Glomerular visceral epithelial cell (primary cell): ENCODE data around the gene RPS21.

ENCODE experiments used
- DNase-seq: peaks from one replicate; pipeline ENCODE4 v3.0.0-alpha.2; 2016; ENCODE audit errors: extremely low spot score

RPS21 gene

GRCh38 chr20:62386383-62387218, at the start of gene RPS21:
RPS21 (plus strand) TSS chr20:62387103; CDS start chr20:62387339, 236 bp downstream.
- DNase-seq = peak; percentile 92

- DNase-seq = no peak
These were observed 49.2 kb upstream of the RPS21 start for GRCh38 chr20:62337558-62338293.

DNA sequence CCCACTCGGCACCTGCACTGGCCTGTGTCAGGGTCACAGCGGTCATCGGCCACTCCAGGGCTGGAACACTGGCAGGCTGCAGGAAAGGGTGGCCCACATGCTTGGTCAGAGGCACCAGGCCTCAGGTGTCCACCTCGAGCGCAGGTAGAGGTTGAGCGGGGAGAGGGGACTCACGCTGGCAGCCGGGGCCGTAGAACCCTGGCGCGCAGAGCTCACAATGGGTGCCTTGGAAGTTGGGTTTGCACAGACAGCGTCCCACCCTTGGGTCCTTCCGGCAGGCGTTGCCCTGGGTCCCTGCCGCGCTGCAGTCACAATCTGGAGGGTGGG, 48.6 kb upstream of the RPS21 start:
- DNase-seq = no peak

DNA sequence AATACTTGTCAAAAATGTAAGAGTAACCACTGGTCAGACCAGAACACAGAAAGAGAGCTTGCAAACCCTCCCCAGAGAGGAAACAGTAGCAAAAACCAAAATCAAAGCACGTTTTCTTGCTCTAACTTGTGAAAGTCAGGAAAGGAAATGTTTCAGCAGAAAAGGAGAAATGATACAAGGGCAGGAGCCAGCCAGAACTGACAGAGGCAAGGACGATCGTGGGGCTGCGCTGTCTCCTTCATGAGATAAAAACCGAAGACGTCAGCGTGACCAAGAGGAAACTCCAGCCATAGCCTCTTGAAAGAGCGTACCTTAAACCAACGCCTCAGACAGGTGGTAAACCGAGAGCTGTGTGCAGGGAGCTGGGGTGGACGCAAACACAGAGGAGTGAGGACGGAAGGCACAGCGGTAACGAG, 47.2 kb upstream of the RPS21 start:
- DNase-seq = no peak

DNA sequence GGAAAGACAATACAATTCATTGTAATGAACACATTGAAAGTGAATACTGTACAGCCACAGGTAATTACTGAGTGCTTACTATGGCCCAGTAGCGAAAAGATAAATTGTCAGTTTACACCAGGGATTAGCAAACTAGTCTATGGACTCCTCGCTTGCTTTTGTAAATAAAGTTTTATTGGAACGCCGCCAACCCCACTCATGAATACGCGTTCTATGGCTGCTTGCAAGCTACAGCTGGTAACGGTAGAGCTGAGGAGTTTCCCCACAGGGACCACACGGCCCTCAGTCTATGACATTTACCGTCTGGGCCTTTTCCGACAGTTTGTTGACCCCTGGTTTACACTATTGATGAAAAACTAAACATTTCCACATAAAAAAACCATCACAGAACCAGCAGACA, 44.0 kb upstream of the RPS21 start:
- DNase-seq = no peak

GRCh38 chr20:62344092-62344491, 42.8 kb upstream of the RPS21 start:
- DNase-seq = no peak

GRCh38 chr20:62344782-62345181, 42.1 kb upstream of the RPS21 start:
- DNase-seq = no peak

- no peak for DNase-seq
These were observed 41.1 kb upstream of the RPS21 start for GRCh38 chr20:62345681-62346370.

DNA sequence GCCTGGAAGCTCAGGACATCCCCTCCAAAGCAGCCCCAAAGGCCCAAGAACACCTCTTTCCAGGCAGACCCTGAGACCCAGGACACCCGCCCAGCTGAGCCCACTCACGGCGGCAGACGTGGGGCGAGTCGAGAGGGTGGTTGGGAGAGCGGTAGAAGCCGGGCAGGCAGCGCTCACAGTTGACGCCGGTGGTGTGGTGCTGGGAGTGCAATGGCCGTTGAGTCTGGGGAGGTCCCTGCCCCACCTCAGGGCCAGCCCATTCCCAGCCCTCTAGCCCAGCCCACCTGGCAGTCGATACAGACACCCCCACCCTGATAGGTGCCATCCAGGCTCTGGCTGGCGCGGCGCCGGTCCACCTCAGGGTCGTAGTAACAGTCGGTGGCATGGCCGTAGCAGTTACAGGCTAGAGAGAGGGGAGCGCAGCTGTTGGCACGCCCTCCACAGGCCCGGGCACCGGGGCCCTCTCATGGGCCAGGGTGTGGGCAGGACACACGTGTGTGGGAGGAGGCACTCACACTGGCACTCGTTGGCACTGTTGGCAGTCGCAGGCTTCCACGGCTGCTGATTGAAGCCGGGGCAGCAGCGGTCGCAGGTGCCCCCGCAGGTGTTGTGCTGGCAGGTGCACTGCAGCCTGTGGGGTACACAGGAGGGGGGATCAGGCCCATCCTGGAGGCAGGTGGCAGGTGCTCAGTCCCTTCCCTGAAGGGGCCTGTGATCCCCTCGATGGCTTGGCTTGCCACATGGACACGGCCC, 40.3 kb upstream of the RPS21 start:
- no peak for DNase-seq

- no peak for DNase-seq
These were observed 39.8 kb upstream of the RPS21 start for GRCh38 chr20:62347151-62347404.

DNA sequence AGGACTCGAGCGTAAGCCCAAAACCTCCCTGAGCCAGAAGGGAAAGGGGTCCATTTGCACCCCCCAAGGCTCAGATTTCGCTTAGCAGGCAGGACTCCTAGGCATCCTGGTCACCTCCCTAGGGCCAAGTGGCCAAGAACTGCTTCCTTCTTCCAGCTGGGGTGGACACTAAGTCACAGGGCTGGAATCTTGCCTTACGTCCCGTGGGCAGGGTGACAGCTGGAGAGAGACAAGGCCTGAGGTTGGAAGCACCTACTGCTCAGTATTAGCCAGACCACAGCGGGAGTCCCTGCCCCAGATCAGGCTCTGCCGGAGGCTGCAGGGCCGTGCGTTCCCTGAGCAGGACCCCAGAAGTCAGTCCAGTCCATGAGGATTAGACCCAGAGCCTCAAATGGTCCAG, 39.5 kb upstream of the RPS21 start:
- no peak for DNase-seq

DNA sequence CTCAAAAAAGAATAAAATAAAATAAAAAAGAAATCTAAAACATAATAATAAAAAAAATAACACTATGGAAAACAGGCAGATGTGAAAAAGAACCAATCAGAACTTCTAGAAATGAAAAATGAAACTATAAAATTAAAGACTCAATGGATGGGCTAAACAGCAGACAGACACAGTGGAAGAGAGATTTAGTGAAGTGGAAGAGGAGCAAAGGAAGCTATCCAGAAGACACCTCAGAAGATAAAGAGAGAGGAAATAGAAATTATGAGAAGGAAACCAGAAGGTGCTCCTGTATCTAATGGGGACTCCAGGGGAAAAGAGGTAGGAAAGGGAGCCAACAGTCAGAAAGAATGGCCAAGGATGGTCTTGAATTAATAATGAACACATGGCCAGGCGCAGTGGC, 38.3 kb upstream of the RPS21 start:
- DNase-seq = no peak

GRCh38 chr20:62349556-62350097, 37.3 kb upstream of the RPS21 start:
- DNase-seq = no peak

DNA sequence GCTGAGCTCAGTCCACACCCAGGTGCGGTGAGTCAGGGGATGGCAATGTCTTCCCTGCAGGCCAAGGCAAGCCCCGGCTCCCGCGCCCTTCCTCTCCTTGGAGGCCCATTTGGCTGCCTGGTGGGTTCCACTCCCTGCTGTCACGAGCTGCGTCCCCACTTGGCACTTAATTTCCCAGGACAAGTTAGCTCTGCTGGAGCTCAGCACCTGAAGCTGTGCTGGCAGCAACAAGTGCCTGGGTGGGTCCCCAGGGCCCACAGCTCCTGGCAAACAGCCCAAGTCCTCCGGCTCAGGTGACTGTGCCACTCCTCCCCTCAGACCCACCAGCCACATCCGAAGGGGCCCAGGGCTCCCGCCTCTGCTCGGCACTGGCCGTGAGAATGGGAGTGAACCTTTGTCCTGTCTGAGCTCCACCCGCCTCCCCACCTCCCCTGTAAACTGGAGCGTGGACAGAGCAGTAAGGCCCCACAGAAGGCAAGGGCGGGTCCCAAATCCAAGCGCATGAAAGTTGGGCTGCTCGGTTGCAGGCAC, 36.7 kb upstream of the RPS21 start:
- DNase-seq = peak; percentile 81

GRCh38 chr20:62350629-62351422, 36.1 kb upstream of the RPS21 start:
- DNase-seq = no peak

DNA sequence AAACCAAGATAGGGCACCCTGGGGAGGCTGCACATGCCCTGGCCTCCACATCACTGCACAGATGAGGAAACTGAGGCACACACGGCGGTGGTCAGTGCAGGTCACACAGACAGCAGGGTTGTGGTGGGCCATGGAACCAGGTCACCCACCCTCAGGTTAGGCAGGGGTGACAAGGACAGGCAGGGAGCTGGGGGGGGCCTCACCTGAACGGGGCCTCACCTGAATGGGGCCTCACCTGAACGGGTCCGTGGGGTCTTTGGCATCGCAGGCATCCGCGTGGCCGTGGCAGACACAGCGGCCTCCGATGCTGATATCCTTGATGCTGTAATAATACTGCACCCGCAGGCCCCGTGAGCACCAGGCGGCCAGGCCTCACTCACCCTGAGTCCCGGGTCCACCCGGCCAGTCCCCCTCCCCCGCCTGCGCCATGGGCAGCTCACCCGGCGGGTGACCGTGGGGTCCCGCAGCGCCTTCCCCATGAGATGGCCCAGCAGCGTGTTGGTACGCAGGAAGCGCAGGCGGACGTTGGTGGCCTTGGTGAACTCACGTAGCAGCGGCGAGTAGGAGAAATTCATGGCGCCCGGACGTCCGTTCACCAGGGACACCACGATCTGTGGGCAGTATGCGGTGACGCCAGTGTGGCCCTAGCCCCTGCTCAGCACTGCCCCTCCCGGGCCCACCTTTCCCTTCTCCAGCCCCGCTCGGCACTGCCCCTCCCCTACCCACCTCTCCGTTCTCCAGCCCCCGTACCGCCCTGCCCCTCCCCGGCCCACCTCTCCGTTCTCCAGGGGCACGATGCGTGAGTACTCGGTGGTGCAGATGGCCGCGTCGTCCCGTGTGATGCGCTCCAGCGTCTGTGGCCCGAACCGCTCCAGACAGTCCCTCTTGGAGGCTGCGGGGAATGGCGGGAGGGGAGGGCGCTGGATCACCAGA, 35.2 kb upstream of the RPS21 start:
- no peak for DNase-seq

DNA sequence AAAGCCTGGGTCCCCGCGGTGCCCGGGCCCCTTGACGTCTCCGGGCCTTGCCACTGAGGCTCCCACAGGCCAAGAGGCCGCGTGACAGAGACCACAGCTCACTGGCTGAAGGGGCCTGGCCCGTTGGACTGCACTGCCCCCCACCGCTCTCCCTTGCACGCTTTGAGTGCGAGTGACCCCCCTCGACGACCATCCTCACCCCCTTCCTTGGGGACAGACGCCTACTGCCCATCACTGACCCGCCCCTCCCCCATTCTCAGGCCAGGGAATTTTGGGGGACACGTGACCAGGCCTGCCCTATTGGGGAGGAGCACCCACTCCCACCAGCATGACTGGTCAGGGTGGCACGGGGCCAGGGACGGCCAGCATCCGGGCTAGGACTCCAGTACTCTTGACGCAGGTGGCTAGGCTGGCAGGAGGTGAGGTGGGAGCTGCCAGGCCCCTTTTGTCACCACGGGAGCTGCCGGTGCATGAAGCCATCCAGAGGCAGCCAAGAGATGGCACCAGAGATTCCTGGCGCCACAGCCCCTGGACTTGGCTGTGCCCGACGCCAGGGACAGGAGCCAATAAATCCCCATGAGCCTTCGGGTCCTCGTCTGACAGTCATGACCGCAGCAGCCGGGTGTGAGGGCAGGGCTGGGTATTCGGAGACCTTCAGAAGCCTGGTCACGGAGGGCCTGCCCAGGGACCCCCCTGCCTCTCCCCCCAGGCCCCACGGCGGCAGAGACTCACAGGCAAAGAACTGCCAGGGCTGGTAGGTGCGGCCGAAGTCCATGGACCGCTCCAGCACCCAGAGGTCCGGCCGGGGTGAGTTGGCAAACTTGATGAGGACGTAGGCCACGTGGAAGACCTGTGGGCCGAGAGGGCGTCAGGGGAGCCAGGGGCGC, 34.3 kb upstream of the RPS21 start:
- DNase-seq = no peak

GRCh38 chr20:62353289-62354030, 33.4 kb upstream of the RPS21 start:
- no peak for DNase-seq
